Chondrocyte (in vitro differentiated cells): Measurements from ENCODE around the gene GRM8. TPM values are rescaled to one million over a fixed set of nuclear protein-coding genes. Genes with fewer than 3 reads are reported as not detected.
"Not testable (repeated sequence)": the region's sequence is repeated elsewhere in the genome, so short reads cannot be mapped to it uniquely, and the experiment has no call there.

Source experiments
- DNase-seq: peaks from one replicate; pipeline ENCODE4 v3.0.0; 2021; ENCODE audit warnings: mixed read lengths, low spot score
- H3K27ac Mint-ChIP-seq: one replicate; pipeline ENCODE4 v1.8.0; 2021; ENCODE audit warnings: mild to moderate bottlenecking, moderate library complexity, mixed read lengths; ENCODE audit not compliant: unreplicated experiment
- H3K27me3 Mint-ChIP-seq: 2 replicates; pipeline ENCODE4 v1.8.0; 2021; ENCODE audit warnings: low read depth, mixed read lengths
- H3K36me3 Mint-ChIP-seq: 2 replicates; pipeline ENCODE4 v1.8.0; 2021; ENCODE audit warnings: low read depth, mixed read lengths
- H3K4me1 Mint-ChIP-seq: 2 replicates; pipeline ENCODE4 v1.8.0; 2021; ENCODE audit warnings: low read depth, mild to moderate bottlenecking, mixed read lengths
- H3K4me3 Mint-ChIP-seq: one replicate; pipeline ENCODE4 v1.8.0; 2021; ENCODE audit warnings: mild to moderate bottlenecking, moderate library complexity, mixed read lengths; ENCODE audit not compliant: unreplicated experiment
- H3K9me3 Mint-ChIP-seq: 2 replicates; pipeline ENCODE4 v1.8.0; 2021; ENCODE audit warnings: low read depth, mixed read lengths
- total RNA-seq: library from RNA; stranded (reverse); gene quantifications from 3 replicates; pipeline ENCODE4 v1.2.1, GENCODE V29; 2021
- TF ChIP-seq, protein P1 (sequence below): fragments of 200-600 bp; sonication (generic); IDR thresholded peaks from 2 replicates; pipeline ENCODE4 v1.5.0; 2021; ENCODE audit warnings: antibody characterized with exemption, mild to moderate bottlenecking, moderate library complexity

GRM8 gene
- total RNA-seq, 1 donor from 2014 or later = not detected

- Mint-ChIP-seq H3K4me3 (no peak overlapping the region), H3K9me3 (no peaks in the 10 kb centered on the region), H3K4me1 (no peaks in the 10 kb centered on the region), H3K36me3 (no peaks in the 10 kb centered on the region), H3K27ac (no peak overlapping the region), H3K27me3 (no peaks in the 10 kb centered on the region)
- TF ChIP-seq, protein P1, sequence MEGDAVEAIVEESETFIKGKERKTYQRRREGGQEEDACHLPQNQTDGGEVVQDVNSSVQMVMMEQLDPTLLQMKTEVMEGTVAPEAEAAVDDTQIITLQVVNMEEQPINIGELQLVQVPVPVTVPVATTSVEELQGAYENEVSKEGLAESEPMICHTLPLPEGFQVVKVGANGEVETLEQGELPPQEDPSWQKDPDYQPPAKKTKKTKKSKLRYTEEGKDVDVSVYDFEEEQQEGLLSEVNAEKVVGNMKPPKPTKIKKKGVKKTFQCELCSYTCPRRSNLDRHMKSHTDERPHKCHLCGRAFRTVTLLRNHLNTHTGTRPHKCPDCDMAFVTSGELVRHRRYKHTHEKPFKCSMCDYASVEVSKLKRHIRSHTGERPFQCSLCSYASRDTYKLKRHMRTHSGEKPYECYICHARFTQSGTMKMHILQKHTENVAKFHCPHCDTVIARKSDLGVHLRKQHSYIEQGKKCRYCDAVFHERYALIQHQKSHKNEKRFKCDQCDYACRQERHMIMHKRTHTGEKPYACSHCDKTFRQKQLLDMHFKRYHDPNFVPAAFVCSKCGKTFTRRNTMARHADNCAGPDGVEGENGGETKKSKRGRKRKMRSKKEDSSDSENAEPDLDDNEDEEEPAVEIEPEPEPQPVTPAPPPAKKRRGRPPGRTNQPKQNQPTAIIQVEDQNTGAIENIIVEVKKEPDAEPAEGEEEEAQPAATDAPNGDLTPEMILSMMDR = no peak
- no peak for DNase-seq
These were observed 570.6 kb downstream of the GRM8 start for GRCh38 chr7:126682176-126682575.

GRCh38 chr7:126668762-126669161, 584.0 kb downstream of the GRM8 start:
- H3K27me3 Mint-ChIP-seq, H3K36me3 Mint-ChIP-seq, H3K9me3 Mint-ChIP-seq: not testable (repeated sequence)

DNA sequence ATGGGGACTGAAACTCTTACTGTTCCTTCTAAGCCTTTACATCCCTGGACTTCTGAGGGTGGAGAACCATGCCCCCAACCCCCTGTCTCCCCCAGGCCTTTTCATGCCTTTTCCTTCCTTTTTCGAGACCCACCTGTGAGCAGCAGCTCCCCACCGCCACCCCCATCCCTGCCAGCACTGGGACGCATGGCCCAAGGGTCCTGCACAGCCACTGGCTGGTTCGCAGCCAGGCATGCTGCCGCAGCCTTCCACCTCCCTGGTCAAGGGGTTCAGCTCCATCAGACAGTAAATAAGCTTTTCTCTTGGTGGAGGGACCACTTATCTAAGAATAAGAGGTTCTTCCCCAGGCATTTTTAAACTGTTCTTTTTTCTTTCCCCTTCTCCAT, 584.4 kb downstream of the GRM8 start:
- Mint-ChIP-seq H3K36me3 (no peaks in the 10 kb centered on the region), H3K4me3 (no peak overlapping the region), H3K27ac (no peak overlapping the region), H3K4me1 (no peaks in the 10 kb centered on the region), H3K9me3 (no peaks in the 10 kb centered on the region), H3K27me3 (no peaks in the 10 kb centered on the region)
- TF ChIP-seq, protein P1 = no peak
- DNase-seq = no peak

More at GRCh38 chr7:126668762-126669161, 584.0 kb downstream of the GRM8 start:
- not testable (repeated sequence) for H3K4me1 Mint-ChIP-seq, H3K27ac Mint-ChIP-seq, H3K4me3 Mint-ChIP-seq, DNase-seq

- Mint-ChIP-seq H3K27ac (no peak overlapping the region), H3K4me3 (no peak overlapping the region), H3K36me3 (no peaks in the 10 kb centered on the region), H3K27me3 (no peaks in the 10 kb centered on the region), H3K9me3 (no peaks in the 10 kb centered on the region), H3K4me1 (no peaks in the 10 kb centered on the region)
- DNase-seq = no peak
- TF ChIP-seq, protein P1 = no peak
These were observed 584.9 kb downstream of the GRM8 start for GRCh38 chr7:126667742-126668366.

- no peak for DNase-seq
- Mint-ChIP-seq H3K27ac (no peak overlapping the region), H3K9me3 (no peaks in the 10 kb centered on the region), H3K4me1 (no peaks in the 10 kb centered on the region), H3K27me3 (no peaks in the 10 kb centered on the region), H3K4me3 (no peak overlapping the region), H3K36me3 (no peaks in the 10 kb centered on the region)
- TF ChIP-seq, protein P1 = no peak
These were observed 589.9 kb downstream of the GRM8 start for GRCh38 chr7:126662856-126663255.

GRCh38 chr7:126659124-126659523, 593.6 kb downstream of the GRM8 start:
- Mint-ChIP-seq H3K4me1 (no peaks in the 10 kb centered on the region), H3K9me3 (no peaks in the 10 kb centered on the region), H3K27me3 (no peaks in the 10 kb centered on the region), H3K4me3 (no peak overlapping the region), H3K36me3 (no peaks in the 10 kb centered on the region), H3K27ac (no peak overlapping the region)
- DNase-seq = no peak
- TF ChIP-seq, protein P1 = no peak
